Measurements from ENCODE around the gene SEC24A. TPM values are rescaled to one million over a fixed set of nuclear protein-coding genes. Genes with fewer than 3 reads are reported as not detected.
"Not testable (repeated sequence)": the region's sequence is repeated elsewhere in the genome, so short reads cannot be mapped to it uniquely, and the experiment has no call there.

SEC24A gene
- total and polyA plus RNA-seq, 4 experiments from 2014 or later, result 7.5 to 16.6 (median 12.3) TPM

GRCh38 chr5:134767528-134768291 is 119.1 kb downstream of the SEC24A start:
- H3K27ac Mint-ChIP-seq, result peak overlapping the region in 1 of 7 donors; percentile 48
- peaks cover 22 to 45% of the 10 kb centered on the region in 2 donors for H3K36me3 Mint-ChIP-seq
- H3K27me3 ChIP-seq (ENCODE audit: insufficient read depth, low read length); H3K9me3 Mint-ChIP-seq; H3K4me1 Mint-ChIP-seq; H3K27me3 Mint-ChIP-seq; H3K27ac ChIP-seq (ENCODE audit: low read depth, low read length); H3K4me3 ChIP-seq (ENCODE audit: low read length in 2 of 2); H3K4me3 Mint-ChIP-seq; intact Hi-C loops (cut with micrococcal nuclease); DNase-seq; H3K9me3 ChIP-seq (ENCODE audit: control insufficient read depth in 1 of 2, low read length in 2 of 2); H3K4me1 ChIP-seq (ENCODE audit: insufficient read depth, low read length): not testable (repeated sequence)
- H3K36me3 ChIP-seq (ENCODE audit: insufficient read depth, low read length), result peaks cover 56% of the 10 kb centered on the region
- ChIA-PET CTCF (ENCODE audit: partially characterized antibody) (interaction anchor here (1.4 kb wide), 1 partner anchor 9 kb away, joined by 7 read pairs; the partner anchor contains the start of gene DDX46), POLR2A (ENCODE audit: partially characterized antibody) (interaction anchor here (0.7 kb wide), 1 partner anchor 11 kb away, joined by 3 read pairs; no protein-coding TSS in a partner anchor)

- peaks cover 28 to 52% of the 10 kb centered on the region in 2 donors for H3K36me3 Mint-ChIP-seq
- CTCF ChIA-PET (ENCODE audit: partially characterized antibody), result interaction anchor here (0.6 to 1.0 kb wide), 2 partner anchors 11 to 20 kb away, joined by 3 read pairs; partner anchors contain the start of gene DDX46
These were observed 120.6 kb downstream of the SEC24A start for GRCh38 chr5:134769206-134769605.

GRCh38 chr5:134772461-134773125 is 124.0 kb downstream of the SEC24A start:
- POLR2A ChIA-PET (ENCODE audit: partially characterized antibody), result no interaction called here
- no peak overlapping the region for H3K27ac Mint-ChIP-seq
- no peak overlapping the region for H3K4me3 Mint-ChIP-seq
- CTCF ChIA-PET (ENCODE audit: partially characterized antibody), result interaction anchor here (1.2 kb wide), 1 partner anchor 11 kb away, joined by 4 read pairs; no protein-coding TSS in a partner anchor
- H3K9me3 Mint-ChIP-seq, result no peaks in the 10 kb centered on the region
- Histone ChIP-seq H3K4me3 (ENCODE audit: low read length in 2 of 2) (no peak overlapping the region), H3K36me3 (ENCODE audit: insufficient read depth, low read length) (peaks cover 56% of the 10 kb centered on the region), H3K4me1 (ENCODE audit: insufficient read depth, low read length) (no peaks in the 10 kb centered on the region), H3K27ac (ENCODE audit: low read depth, low read length) (no peak overlapping the region), H3K27me3 (ENCODE audit: insufficient read depth, low read length) (no peaks in the 10 kb centered on the region), H3K9me3 (ENCODE audit: control insufficient read depth in 1 of 2, low read length in 2 of 2) (no peaks in the 10 kb centered on the region)
- DNase-seq, result no peak
- H3K27me3 Mint-ChIP-seq, result no peaks in the 10 kb centered on the region
- H3K4me1 Mint-ChIP-seq, result peaks cover 0 to 2% (median 0%) of the 10 kb centered on the region in 4 donors
- peaks cover 36 to 61% of the 10 kb centered on the region in 2 donors for H3K36me3 Mint-ChIP-seq
- intact Hi-C loops (cut with micrococcal nuclease), result no loop called here

More at GRCh38 chr5:134769206-134769605, 120.6 kb downstream of the SEC24A start:
- no peak for DNase-seq
- H3K9me3 ChIP-seq (ENCODE audit: control insufficient read depth in 1 of 2, low read length in 2 of 2), result no peaks in the 10 kb centered on the region
- POLR2A ChIA-PET (ENCODE audit: partially characterized antibody), result no interaction called here
- intact Hi-C loops (cut with micrococcal nuclease), result no loop called here
- no peaks in the 10 kb centered on the region for H3K4me1 ChIP-seq (ENCODE audit: insufficient read depth, low read length)
- H3K27ac ChIP-seq (ENCODE audit: low read depth, low read length), result no peak overlapping the region
- no peaks in the 10 kb centered on the region for H3K9me3 Mint-ChIP-seq
- H3K4me3 ChIP-seq (ENCODE audit: low read length in 2 of 2), result no peak overlapping the region
- peaks cover 0 to 1% (median 0%) of the 10 kb centered on the region in 4 donors for H3K4me1 Mint-ChIP-seq
- H3K27ac Mint-ChIP-seq, result no peak overlapping the region
- peaks cover 64% of the 10 kb centered on the region for H3K36me3 ChIP-seq (ENCODE audit: insufficient read depth, low read length)
- H3K4me3 Mint-ChIP-seq, result no peak overlapping the region
- no peaks in the 10 kb centered on the region for H3K27me3 ChIP-seq (ENCODE audit: insufficient read depth, low read length)
- H3K27me3 Mint-ChIP-seq, result no peaks in the 10 kb centered on the region

- H3K9me3 ChIP-seq (ENCODE audit: control insufficient read depth in 1 of 2, low read length in 2 of 2), result no peaks in the 10 kb centered on the region
- ChIA-PET POLR2A (ENCODE audit: partially characterized antibody) (no interaction called here), CTCF (ENCODE audit: partially characterized antibody) (interaction anchor here (0.7 kb wide), 1 partner anchor 69 kb away, joined by 3 read pairs; no protein-coding TSS in a partner anchor)
- no peaks in the 10 kb centered on the region for H3K9me3 Mint-ChIP-seq
- peaks cover 52% of the 10 kb centered on the region for H3K36me3 ChIP-seq (ENCODE audit: insufficient read depth, low read length)
- H3K27me3 Mint-ChIP-seq, result no peaks in the 10 kb centered on the region
- H3K36me3 Mint-ChIP-seq, result peaks cover 37 to 61% of the 10 kb centered on the region in 2 donors
- intact Hi-C loops (cut with micrococcal nuclease), result no loop called here
- no peak overlapping the region for H3K4me3 ChIP-seq (ENCODE audit: low read length in 2 of 2)
- peak overlapping the region in 3 of 7 donors; percentile 2 to 67 (median 44) for H3K27ac Mint-ChIP-seq
- peaks cover 0 to 2% (median 0%) of the 10 kb centered on the region in 4 donors for H3K4me1 Mint-ChIP-seq
- no peak for DNase-seq
- no peaks in the 10 kb centered on the region for H3K27me3 ChIP-seq (ENCODE audit: insufficient read depth, low read length)
- H3K27ac ChIP-seq (ENCODE audit: low read depth, low read length), result no peak overlapping the region
- H3K4me3 Mint-ChIP-seq, result no peak overlapping the region
- no peaks in the 10 kb centered on the region for H3K4me1 ChIP-seq (ENCODE audit: insufficient read depth, low read length)
These were observed 128.8 kb downstream of the SEC24A start for GRCh38 chr5:134777366-134777765.

Other genes with a start within 250 kb of the SEC24A start
- gene CDKN2AIPNL, start 236.9 kb upstream of the SEC24A start, total RNA-seq, result 10 to 100 TPM; 14.7 to 15.1 TPM
- 10 to 100 TPM; 25.2 to 32.4 TPM for gene CDKN2AIPNL, start 236.9 kb upstream of the SEC24A start, polyA plus RNA-seq
- 100 to 1,000 TPM; 265 to 276 TPM for gene JADE2, start 123.1 kb upstream of the SEC24A start, total RNA-seq
- 10 to 100 TPM in 1 of 2 donors, 1 to 10 TPM in 1; 9.1 to 42.6 TPM for gene JADE2, start 123.1 kb upstream of the SEC24A start, polyA plus RNA-seq
- 10 to 100 TPM; 47.5 to 51.4 TPM for gene SAR1B, start 16.0 kb upstream of the SEC24A start, total RNA-seq
- gene SAR1B, start 16.0 kb upstream of the SEC24A start, polyA plus RNA-seq, result 10 to 100 TPM; 42.2 to 47.6 TPM
- 10 to 100 TPM; 26.7 to 33.8 TPM for gene CAMLG, start 89.8 kb downstream of the SEC24A start, total RNA-seq
- gene CAMLG, start 89.8 kb downstream of the SEC24A start, polyA plus RNA-seq, result 10 to 100 TPM; 41.0 to 48.2 TPM
- 10 to 100 TPM; 59.9 to 66.8 TPM for gene DDX46, start 110.0 kb downstream of the SEC24A start, total RNA-seq
- 10 to 100 TPM; 19.6 to 25.1 TPM for gene DDX46, start 110.0 kb downstream of the SEC24A start, polyA plus RNA-seq
- gene C5orf24, start 197.2 kb downstream of the SEC24A start, total RNA-seq, result 10 to 100 TPM; 33.4 to 33.9 TPM
- 1 to 10 TPM; 9.2 TPM for gene C5orf24, start 197.2 kb downstream of the SEC24A start, polyA plus RNA-seq
- gene TXNDC15, start 225.6 kb downstream of the SEC24A start, total RNA-seq, result 10 to 100 TPM; 42.8 to 52.0 TPM
- gene TXNDC15, start 225.6 kb downstream of the SEC24A start, polyA plus RNA-seq, result 10 to 100 TPM; 14.4 to 23.0 TPM

All from CD4-positive, alpha-beta memory T cell (primary cell).